NCI-H510A treated with DMSO at 0.1 percent for 48 hours (cell line): Measurements from ENCODE around the gene RPS19.

Experiments
- DNase-seq: peaks from one replicate; lab custom pipeline; 2025; lab: John Stamatoyannopoulos, UW

Gene RPS19

GRCh38 chr19:41915021-41915775, 55.1 kb downstream of the RPS19 start:
- DNase-seq: no peak

DNA sequence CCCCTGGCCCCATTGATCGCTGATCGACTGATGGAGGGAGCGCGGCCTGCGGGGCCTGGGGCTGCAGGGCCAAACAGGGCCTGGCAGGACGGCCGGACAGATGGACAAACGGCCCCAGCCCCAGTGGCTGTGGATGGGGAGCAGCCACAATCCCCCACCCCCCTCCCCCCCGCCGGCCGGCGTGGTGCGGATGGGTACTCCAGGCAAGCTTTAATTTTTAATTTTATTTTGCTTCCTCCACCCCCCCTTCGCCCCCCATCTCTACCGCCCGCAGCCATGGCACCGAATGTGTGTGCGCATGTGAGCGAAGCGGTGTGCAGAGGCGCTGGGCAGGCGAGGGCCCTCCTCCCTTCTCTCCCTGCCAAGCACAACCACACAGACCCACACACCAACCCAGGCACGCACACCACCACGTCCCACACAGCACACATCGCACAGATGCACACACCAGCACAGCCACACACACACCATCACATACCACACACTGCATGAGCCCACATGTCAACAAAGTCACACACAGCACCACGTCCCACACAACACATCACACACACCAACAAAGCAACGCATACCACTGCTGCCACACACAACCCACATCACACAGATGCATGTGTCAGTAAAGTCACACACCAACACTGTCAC, 55.8 kb downstream of the RPS19 start:
- no peak for DNase-seq

DNA sequence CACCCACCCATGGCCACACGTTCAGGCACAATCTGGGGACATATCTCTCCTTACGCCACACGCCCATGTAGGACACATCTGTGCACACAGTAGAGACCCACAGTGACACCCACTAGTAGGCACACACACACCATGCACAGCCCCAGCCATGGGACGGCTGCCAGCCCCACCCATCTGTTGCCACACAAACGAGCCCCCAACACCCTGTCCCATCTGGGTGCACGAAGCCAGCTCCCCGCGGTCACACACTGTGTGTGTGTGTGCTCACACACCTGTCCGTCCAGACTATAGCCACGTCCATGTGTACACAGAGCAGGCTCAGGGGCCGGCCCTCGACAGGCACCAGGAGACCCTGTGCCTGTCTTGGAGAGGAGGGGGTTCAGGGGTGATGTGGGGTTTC, 57.6 kb downstream of the RPS19 start:
- DNase-seq: no peak

- no peak for DNase-seq
Measured at GRCh38 chr19:41918095-41918494, 58.0 kb downstream of the RPS19 start.

DNA sequence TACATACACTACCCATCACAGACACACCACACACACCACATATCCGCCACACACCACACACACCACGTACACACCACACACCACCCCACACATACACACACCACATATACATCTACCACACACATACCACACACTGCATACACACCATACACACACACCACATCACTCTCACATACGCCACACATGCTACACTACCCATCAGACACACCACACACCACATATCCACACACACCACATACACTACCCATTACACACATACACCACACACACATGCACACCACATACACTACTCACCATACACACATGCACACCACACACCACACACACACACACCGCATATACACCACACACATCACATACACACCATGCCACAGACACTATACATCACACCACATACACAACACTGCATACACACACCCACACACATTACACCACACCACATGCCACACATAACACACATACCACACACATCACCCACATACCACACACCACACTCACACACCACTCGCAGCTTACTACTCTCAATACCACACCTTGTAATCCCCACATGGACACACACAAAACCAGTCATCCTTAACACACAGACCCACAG, 58.7 kb downstream of the RPS19 start:
- no peak for DNase-seq

DNA sequence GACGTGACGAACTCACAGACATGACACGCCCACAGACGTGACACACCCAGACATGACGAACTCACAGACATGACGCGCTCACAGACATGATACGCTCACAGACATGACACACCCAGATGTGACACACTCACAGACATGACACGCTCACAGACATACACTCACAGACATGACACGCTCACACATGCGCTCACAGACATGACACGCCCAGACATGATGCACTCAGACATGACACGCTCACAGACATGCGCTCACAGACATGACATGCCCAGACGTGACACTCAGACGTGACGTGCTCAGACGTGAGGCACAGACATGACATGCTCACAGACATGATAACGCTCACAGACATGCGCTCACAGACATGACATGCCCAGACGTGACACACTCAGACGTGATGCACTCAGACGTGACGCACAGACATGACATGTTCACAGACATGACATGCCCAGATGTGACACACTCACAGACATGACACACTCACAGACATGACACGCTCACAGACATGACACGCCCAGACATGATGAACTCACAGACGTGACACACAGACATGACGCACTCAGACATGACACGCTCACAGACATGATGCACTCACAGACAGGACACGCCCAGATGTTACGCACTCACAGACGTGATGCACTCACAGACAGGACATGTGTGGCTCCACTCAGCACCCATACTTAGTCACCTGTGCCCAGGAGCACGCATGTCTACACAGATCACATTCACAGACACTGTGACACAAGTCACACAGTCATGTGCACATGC, 60.1 kb downstream of the RPS19 start:
- DNase-seq: no peak

- DNase-seq: no peak
Measured at GRCh38 chr19:41920882-41921576, 61.0 kb downstream of the RPS19 start.

DNA sequence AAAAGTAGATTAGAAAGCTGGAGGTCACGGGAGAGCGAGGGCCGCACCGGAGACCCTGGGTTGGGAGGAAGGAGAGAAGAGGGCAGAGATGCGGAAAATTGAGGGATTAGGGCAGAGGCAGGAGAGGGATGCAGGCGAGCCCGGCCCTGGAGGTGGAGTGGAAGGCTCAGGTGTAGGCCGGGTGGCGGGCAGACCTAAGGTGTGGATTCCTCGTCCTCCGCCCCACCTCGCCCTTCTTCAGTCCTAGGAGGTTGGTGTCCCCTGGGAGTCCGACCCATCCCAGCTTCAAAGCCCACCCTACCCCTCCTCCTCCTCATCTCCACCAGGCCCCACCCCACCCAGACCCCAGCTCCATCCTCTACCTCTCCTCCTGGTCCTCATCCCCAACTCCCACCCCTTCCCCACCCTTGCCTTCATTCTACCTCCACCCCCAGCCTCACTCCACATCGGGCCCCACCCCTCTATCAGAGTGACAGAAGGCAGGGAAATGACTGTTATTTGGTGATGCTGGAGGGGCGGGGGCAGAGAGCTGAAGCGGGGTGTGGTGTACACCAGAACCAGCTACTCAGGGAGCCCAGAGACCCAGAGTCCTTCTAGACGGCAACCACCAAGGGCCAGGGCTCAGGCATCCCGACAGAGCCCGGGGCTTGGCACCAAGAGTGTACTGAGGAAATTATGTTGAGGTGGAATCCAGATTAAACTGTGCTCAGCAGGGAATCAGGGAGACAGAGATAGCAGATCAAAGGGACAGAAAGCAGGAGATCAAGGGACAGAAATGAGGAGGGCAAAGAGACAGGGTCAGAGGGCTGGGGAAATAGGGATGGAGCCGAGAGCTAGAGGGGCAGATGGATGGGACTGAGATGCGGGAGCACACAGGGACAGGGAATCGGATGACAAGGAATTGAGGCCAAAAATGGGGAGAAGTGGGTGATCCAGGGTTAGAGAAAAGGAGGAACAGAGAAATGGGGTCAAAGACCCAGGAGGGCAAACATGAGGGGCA, 61.8 kb downstream of the RPS19 start:
- no peak for DNase-seq
